Neural cell (in vitro differentiated cells): Measurements from ENCODE around the gene GSK3B. TPM values are rescaled to one million over a fixed set of nuclear protein-coding genes. Genes with fewer than 3 reads are reported as not detected.

Source experiments
- H2AFZ ChIP-seq: fragments of 200-600, 300-800 bp; sonication (generic), shearing (Covaris generic); 2 replicates; pipeline ENCODE4 v1.6.0; 2014; ENCODE audit warnings: low read depth, mild to moderate bottlenecking, antibody characterized with exemption, low read length, moderate library complexity
- H3F3A ChIP-seq: fragments of 200-600 bp; shearing (Covaris generic); 2 replicates; pipeline ENCODE4 v1.6.1; 2016; ENCODE audit warnings: mild to moderate bottlenecking, moderate library complexity, mixed read lengths, antibody characterized with exemption, low read length; ENCODE audit not compliant: insufficient read depth, poor library complexity, severe bottlenecking
- H3K27ac ChIP-seq: fragments of 200-600, 300-800 bp; sonication (generic), shearing (Covaris generic); 2 replicates; pipeline ENCODE4 v1.5.1; 2014; ENCODE audit warnings: mild to moderate bottlenecking, low read length, moderate library complexity
- H3K27me3 ChIP-seq: fragments of 300-800, 200-600 bp; sonication (generic), shearing (Covaris generic); 2 replicates; pipeline ENCODE4 v1.6.0; 2014; ENCODE audit warnings: mild to moderate bottlenecking, low read depth, low read length, moderate library complexity; ENCODE audit not compliant: insufficient read depth
- H3K36me3 ChIP-seq: fragments of 300-800, 200-600 bp; sonication (generic), shearing (Covaris generic); 2 replicates; pipeline ENCODE4 v1.5.1; 2014; ENCODE audit warnings: mild to moderate bottlenecking, antibody characterized with exemption, low read length, moderate library complexity; ENCODE audit not compliant: insufficient read depth
- H3K4me2 ChIP-seq: fragments of 300-800, 200-600 bp; sonication (generic), shearing (Covaris generic); 2 replicates; pipeline ENCODE4 v1.6.0; 2014; ENCODE audit warnings: mild to moderate bottlenecking, low read length
- H3K4me3 ChIP-seq: fragments of 300-800, 200-600 bp; sonication (generic), shearing (Covaris generic); 2 replicates; pipeline ENCODE4 v1.5.1; 2014; ENCODE audit warnings: mild to moderate bottlenecking, low read length, moderate library complexity
- H3K79me2 ChIP-seq: fragments of 200-600 bp; shearing (Covaris generic); replicated peaks from 2 replicates; pipeline ENCODE4 v1.6.0; 2014; ENCODE audit warnings: mild to moderate bottlenecking, low read length, moderate library complexity; ENCODE audit not compliant: insufficient read depth
- H3K9ac ChIP-seq: fragments of 300-800, 200-600 bp; sonication (generic), shearing (Covaris generic); 2 replicates; pipeline ENCODE4 v1.6.1; 2016; ENCODE audit warnings: mild to moderate bottlenecking, low read length, mixed read lengths
- H3K9me2 ChIP-seq: fragments of 200-600 bp; shearing (Covaris generic); 2 replicates; pipeline ENCODE4 v1.6.1; 2016; ENCODE audit warnings: mild to moderate bottlenecking, low read length, mixed read lengths; ENCODE audit not compliant: insufficient read depth
- H3K9me3 ChIP-seq: fragments of 200-600, 300-800 bp; sonication (generic), shearing (Covaris generic); 2 replicates; pipeline ENCODE4 v1.6.1; 2016; ENCODE audit warnings: mild to moderate bottlenecking, mixed run types, low read length, moderate library complexity, mixed read lengths
- H4K20me1 ChIP-seq: fragments of 200-600 bp; shearing (Covaris generic); 2 replicates; pipeline ENCODE4 v1.6.1; 2016; ENCODE audit warnings: mild to moderate bottlenecking, mixed run types; ENCODE audit not compliant: insufficient read depth
- EZH2 ChIP-seq: fragments of 200-600, 300-800 bp; shearing (Covaris generic), sonication (generic); IDR thresholded peaks from 2 replicates; pipeline ENCODE4 v1.6.1; 2014; ENCODE audit warnings: antibody characterized with exemption, low read length, borderline replicate concordance, mild to moderate bottlenecking; ENCODE audit not compliant: insufficient read depth, poor library complexity, severe bottlenecking
- MXI1 ChIP-seq: fragments of 450-650 bp; conservative IDR thresholded peaks from 2 replicates; pipeline ENCODE4 v1.6.1; 2014; ENCODE audit warnings: antibody characterized with exemption, mild to moderate bottlenecking; ENCODE audit not compliant: poor library complexity, severe bottlenecking
- POLR2AphosphoS5 ChIP-seq: IDR thresholded peaks from 2 replicates; pipeline ENCODE4 v1.6.1; 2012
- RAD21 ChIP-seq: fragments of 450-650 bp; conservative IDR thresholded peaks from 2 replicates; pipeline ENCODE4 v1.6.1; 2014; ENCODE audit warnings: antibody characterized with exemption, mild to moderate bottlenecking, moderate library complexity
- SMC3 ChIP-seq: fragments of 450-650 bp; conservative IDR thresholded peaks from 2 replicates; pipeline ENCODE4 v1.6.1; 2014; ENCODE audit warnings: antibody characterized with exemption, mild to moderate bottlenecking, moderate library complexity; ENCODE audit not compliant: poor library complexity
- TAF1 ChIP-seq: IDR thresholded peaks from 2 replicates; pipeline ENCODE4 v1.6.1; 2012; ENCODE audit warnings: low read depth
- polyA plus RNA-seq: library from polyadenylated mRNA; depleted of rRNA; stranded (reverse); fragments of >200 nt; gene quantifications from 2 replicates; pipeline ENCODE4 v1.2.3, GENCODE V29; 2014
- TF ChIP-seq, protein P1 (sequence below): IDR thresholded peaks from 2 replicates; pipeline ENCODE4 v1.6.1; 2012; ENCODE audit warnings: borderline replicate concordance
- TF ChIP-seq, protein P2 (sequence below): fragments of 450-650 bp; IDR thresholded peaks from 2 replicates; pipeline ENCODE4 v1.5.1; 2014; ENCODE audit warnings: antibody characterized with exemption, mild to moderate bottlenecking, moderate library complexity; ENCODE audit not compliant: poor library complexity, severe bottlenecking

Gene GSK3B
- polyA plus RNA-seq, 1 donor from 2014 or later: 48.5 TPM

GRCh38 chr3:120059081-120059864, 35.0 kb downstream of the GSK3B start:
- Histone ChIP-seq H3K9ac (no peak overlapping the region), H3K4me2 (no peak overlapping the region), H4K20me1 (peaks cover 23% of the 10 kb centered on the region), H3F3A (no peaks in the 10 kb centered on the region), H3K36me3 (no peaks in the 10 kb centered on the region), H3K9me3 (no peaks in the 10 kb centered on the region), H3K79me2 (peaks cover 97% of the 10 kb centered on the region), H3K27me3 (no peaks in the 10 kb centered on the region), H3K4me3 (no peak overlapping the region), H3K9me2 (no peaks in the 10 kb centered on the region), H2AFZ (no peak overlapping the region), H3K27ac (no peak overlapping the region)
- TF ChIP-seq SMC3 (no peak), POLR2AphosphoS5 (no peak), RAD21 (no peak), TAF1 (no peak), MXI1 (no peak), EZH2 (no peak)
- TF ChIP-seq, protein P1, sequence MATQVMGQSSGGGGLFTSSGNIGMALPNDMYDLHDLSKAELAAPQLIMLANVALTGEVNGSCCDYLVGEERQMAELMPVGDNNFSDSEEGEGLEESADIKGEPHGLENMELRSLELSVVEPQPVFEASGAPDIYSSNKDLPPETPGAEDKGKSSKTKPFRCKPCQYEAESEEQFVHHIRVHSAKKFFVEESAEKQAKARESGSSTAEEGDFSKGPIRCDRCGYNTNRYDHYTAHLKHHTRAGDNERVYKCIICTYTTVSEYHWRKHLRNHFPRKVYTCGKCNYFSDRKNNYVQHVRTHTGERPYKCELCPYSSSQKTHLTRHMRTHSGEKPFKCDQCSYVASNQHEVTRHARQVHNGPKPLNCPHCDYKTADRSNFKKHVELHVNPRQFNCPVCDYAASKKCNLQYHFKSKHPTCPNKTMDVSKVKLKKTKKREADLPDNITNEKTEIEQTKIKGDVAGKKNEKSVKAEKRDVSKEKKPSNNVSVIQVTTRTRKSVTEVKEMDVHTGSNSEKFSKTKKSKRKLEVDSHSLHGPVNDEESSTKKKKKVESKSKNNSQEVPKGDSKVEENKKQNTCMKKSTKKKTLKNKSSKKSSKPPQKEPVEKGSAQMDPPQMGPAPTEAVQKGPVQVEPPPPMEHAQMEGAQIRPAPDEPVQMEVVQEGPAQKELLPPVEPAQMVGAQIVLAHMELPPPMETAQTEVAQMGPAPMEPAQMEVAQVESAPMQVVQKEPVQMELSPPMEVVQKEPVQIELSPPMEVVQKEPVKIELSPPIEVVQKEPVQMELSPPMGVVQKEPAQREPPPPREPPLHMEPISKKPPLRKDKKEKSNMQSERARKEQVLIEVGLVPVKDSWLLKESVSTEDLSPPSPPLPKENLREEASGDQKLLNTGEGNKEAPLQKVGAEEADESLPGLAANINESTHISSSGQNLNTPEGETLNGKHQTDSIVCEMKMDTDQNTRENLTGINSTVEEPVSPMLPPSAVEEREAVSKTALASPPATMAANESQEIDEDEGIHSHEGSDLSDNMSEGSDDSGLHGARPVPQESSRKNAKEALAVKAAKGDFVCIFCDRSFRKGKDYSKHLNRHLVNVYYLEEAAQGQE: no peak
- TF ChIP-seq, protein P2, sequence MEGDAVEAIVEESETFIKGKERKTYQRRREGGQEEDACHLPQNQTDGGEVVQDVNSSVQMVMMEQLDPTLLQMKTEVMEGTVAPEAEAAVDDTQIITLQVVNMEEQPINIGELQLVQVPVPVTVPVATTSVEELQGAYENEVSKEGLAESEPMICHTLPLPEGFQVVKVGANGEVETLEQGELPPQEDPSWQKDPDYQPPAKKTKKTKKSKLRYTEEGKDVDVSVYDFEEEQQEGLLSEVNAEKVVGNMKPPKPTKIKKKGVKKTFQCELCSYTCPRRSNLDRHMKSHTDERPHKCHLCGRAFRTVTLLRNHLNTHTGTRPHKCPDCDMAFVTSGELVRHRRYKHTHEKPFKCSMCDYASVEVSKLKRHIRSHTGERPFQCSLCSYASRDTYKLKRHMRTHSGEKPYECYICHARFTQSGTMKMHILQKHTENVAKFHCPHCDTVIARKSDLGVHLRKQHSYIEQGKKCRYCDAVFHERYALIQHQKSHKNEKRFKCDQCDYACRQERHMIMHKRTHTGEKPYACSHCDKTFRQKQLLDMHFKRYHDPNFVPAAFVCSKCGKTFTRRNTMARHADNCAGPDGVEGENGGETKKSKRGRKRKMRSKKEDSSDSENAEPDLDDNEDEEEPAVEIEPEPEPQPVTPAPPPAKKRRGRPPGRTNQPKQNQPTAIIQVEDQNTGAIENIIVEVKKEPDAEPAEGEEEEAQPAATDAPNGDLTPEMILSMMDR: no peak

GRCh38 chr3:120057626-120058025, 36.6 kb downstream of the GSK3B start:
- Histone ChIP-seq H3K9ac (no peak overlapping the region), H2AFZ (no peak overlapping the region), H3K36me3 (no peaks in the 10 kb centered on the region), H3K27me3 (no peaks in the 10 kb centered on the region), H4K20me1 (peaks cover 23% of the 10 kb centered on the region), H3F3A (no peaks in the 10 kb centered on the region), H3K79me2 (peaks cover 95% of the 10 kb centered on the region), H3K9me3 (no peaks in the 10 kb centered on the region), H3K4me2 (no peak overlapping the region), H3K9me2 (no peaks in the 10 kb centered on the region), H3K27ac (no peak overlapping the region), H3K4me3 (no peak overlapping the region)
- TF ChIP-seq RAD21 (no peak), SMC3 (no peak), MXI1 (no peak), EZH2 (no peak)
- TF ChIP-seq, protein P1: no peak
